GM21526 (cell line): ENCODE results near the gene NFIB.

Experiments used
- ATAC-seq: cut with Tn5 transposase; IDR thresholded peaks from one replicate; pipeline ENCODE4 v1.9.1; 2021; ENCODE audit warnings: moderate library complexity; ENCODE audit not compliant: unreplicated experiment, low FRiP score

The NFIB gene

GRCh38 chr9:14321517-14322130 lies 7.7 kb upstream of the NFIB start:
- no peak for ATAC-seq

- no peak for ATAC-seq
Observed at GRCh38 chr9:14320271-14321181, 6.6 kb upstream of the NFIB start.

DNA sequence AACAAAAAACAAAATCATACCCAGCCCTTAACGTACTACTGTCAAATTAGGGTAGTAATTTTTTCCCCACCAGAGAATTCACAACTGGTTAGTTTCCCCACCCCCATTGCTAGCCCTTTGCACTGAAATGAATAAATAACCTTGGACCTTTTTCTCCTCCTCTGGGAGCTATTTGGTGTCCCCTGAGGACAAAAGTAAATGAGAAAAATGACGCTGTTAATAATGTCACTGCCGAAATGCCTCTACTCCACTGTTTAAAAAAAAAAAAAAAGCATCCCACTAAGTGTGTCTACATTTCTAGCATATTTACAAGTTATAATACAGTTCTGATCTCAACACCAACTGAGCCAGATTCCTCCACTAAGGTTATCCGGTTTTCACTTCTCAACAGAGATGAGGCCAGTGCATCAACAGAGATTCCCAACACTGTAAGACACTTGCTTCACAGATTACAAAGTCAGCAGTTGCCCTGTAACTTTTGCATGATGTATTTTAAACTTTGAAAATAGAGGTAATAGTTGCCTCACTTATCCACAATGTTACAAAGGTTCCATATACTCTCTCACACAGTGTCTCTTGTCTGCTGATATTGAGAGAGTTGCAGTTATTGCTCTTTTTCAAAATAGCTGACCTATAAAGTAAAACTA lies 5.1 kb upstream of the NFIB start:
- ATAC-seq = no peak

DNA sequence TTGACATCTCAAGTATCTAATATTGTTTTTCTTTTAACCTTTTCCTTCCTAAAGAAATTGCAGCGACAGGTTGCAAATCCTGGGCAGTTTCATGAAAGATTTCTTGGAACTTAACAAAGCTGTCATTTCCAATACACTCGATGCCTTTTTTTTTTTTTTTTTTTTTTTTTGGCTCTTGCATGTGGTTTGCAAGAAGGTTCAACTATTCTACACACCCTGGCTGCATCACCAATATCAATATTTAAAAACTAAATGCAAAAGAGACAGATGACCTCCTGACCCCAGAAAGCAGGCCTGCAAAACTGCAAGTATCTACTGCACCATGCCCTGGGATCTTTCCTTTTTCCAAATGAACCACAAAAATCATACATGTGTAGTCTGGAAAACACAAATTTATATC lies 4.4 kb upstream of the NFIB start:
- no peak for ATAC-seq

- ATAC-seq = peak; percentile 25
Observed at GRCh38 chr9:14317667-14318320, 3.9 kb upstream of the NFIB start.

DNA sequence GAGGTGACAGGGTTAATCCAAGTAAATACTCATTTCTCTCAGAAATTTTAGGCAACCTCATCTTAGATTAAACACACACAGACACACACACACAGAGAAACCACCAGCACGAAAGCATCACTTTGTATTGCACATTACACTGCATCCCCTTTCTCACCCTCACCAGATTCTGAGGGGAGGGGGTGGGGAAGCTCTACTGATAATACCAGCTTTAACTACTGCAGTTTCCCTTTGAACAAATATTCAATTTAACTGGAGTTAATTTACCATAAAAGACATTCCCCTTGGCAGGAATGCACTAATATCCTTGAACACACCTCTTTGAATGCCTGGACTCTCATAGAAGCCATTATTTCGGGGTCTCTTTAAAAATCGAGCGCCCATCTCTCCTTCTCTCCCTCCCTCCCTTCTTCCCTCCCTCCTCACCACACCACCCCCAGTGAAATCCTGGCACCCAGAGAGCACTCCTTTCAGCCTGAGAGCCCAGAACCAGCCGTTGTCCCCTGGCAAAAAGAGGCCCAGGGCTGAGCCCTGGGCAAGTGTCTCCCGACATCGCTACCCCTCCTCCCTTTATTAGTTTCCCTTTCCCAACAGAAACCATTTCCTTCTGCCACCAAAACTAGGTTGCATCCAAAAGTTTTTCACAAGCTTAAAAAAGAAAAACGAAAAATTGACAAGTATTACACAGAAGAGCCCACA lies 2.8 kb upstream of the NFIB start:
- ATAC-seq = no peak

DNA sequence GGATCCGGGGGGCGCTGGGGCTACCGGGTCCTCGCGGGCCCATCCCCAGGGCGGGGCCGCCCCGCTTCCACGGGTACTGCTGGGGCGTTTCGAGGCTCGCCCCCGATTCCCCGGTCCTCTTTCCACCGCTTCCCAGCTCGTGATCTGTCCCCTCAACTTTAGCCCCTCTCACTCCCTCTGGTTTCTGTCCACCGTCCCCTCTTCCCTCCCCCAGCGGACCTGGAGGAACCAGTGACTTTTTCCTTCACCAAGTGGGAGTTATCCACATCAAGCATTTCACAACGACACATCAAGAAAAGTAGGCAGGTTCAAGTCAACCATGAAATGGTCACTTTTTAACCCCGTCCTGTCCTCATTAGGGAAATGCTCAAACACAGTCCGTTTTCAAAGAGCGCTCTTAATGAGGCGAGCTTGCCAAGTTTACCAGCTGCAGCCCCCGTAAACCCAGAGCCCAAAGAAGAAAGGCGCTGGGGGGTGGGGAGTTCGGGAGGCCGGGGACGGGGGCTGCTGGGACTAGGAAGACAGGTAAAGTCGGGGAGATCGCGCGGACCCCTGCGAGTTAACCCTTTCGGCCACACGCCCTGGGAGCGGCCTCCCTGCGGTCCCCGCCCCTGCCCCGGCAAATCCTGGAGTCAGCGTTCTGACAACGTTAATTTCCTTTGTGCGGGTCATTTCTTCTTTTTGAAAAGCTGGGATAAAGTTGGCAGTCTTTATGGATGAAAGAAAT lies 2.1 kb upstream of the NFIB start:
- no peak for ATAC-seq

- no peak for ATAC-seq
Observed at GRCh38 chr9:14314929-14315874, 1.3 kb upstream of the NFIB start.

- ATAC-seq = no peak
Observed at GRCh38 chr9:14314424-14314928, 535 bp upstream of the NFIB start.

GRCh38 chr9:14313378-14313940 lies 482 bp downstream of the NFIB start:
- no peak for ATAC-seq

GRCh38 chr9:14312719-14313377 lies 1.1 kb downstream of the NFIB start:
- ATAC-seq = no peak

GRCh38 chr9:14311956-14312685 lies 1.8 kb downstream of the NFIB start:
- no peak for ATAC-seq

- no peak for ATAC-seq
Observed at GRCh38 chr9:14311171-14311949, 2.6 kb downstream of the NFIB start.

- no peak for ATAC-seq
Observed at GRCh38 chr9:14310311-14310710, 3.6 kb downstream of the NFIB start.

DNA sequence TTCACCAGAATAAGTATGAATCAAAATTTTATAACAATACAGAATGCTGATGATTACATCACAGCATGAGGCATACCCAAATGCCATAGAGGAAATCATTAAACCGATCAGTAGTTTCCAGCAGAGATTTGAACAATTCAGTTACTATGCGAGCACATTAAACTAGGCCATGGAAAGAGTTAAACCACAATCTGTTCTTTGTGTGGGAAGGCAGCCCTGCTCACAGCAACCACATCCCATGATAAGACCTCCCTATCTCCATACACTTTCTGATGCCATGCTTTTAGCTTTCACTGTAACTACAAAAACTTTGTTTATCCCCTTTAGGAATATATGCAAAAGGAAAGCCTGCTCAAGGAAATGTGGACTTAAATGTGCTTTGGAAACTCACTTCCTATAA lies 4.5 kb downstream of the NFIB start:
- ATAC-seq = no peak

DNA sequence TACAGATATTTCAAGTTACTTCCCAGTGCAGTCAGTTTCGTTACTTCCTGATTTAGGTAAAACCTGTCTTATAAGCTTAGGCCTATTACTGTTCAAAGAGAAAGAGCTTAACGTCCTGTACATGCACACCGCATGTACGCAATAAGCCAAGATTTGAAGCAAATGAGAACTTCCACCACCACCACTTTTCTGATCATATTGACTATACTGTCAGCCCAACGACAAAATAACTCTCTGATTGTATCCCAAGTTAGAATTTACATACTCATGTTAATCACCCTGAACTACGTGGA lies 5.1 kb downstream of the NFIB start:
- ATAC-seq = no peak
